Neural progenitor cell (in vitro differentiated cells): ENCODE measurements around the gene PHGDH. TPM values are rescaled to one million over a fixed set of nuclear protein-coding genes. Genes with fewer than 3 reads are reported as not detected.
"Not testable (repeated sequence)": the region's sequence is repeated elsewhere in the genome, so short reads cannot be mapped to it uniquely, and the experiment has no call there.

ENCODE experiments used
- DNase-seq: peaks from one replicate; pipeline ENCODE4 v3.0.0-alpha.2; 2016; ENCODE audit warnings: low spot score
- H2AFZ ChIP-seq: fragments of 200-600 bp; sonication (generic); replicated peaks from 2 replicates; pipeline ENCODE4 v1.6.1; 2016; ENCODE audit warnings: antibody characterized with exemption
- H3F3A ChIP-seq: fragments of 200-600 bp; sonication (generic); 2 replicates; pipeline ENCODE4 v1.6.1; 2016; ENCODE audit warnings: antibody characterized with exemption, low read depth
- H3K27ac ChIP-seq: fragments of 200-600 bp; sonication (generic); 2 replicates; pipeline ENCODE4 v1.5.1; 2016; ENCODE audit warnings: mild to moderate bottlenecking
- H3K27me3 ChIP-seq: fragments of 200-600 bp; sonication (generic); 2 replicates; pipeline ENCODE4 v1.6.1; 2016; ENCODE audit warnings: mild to moderate bottlenecking, moderate library complexity
- H3K36me3 ChIP-seq: fragments of 200-600 bp; sonication (generic); 2 replicates; pipeline ENCODE4 v1.5.1; 2016
- H3K4me1 ChIP-seq: fragments of 200-600 bp; sonication (generic); 2 replicates; pipeline ENCODE4 v1.6.1; 2016; ENCODE audit warnings: mixed run types
- H3K4me2 ChIP-seq: fragments of 200-600 bp; sonication (generic); 2 replicates; pipeline ENCODE4 v1.6.1; 2016
- H3K4me3 ChIP-seq: fragments of 200-600 bp; sonication (generic); 2 replicates; pipeline ENCODE4 v1.5.1; 2016
- H3K79me2 ChIP-seq: fragments of 200-600 bp; sonication (generic); 2 replicates; pipeline ENCODE4 v1.6.1; 2016; ENCODE audit warnings: low read depth
- H3K9ac ChIP-seq: fragments of 200-600 bp; sonication (generic); 2 replicates; pipeline ENCODE4 v1.6.1; 2016
- H3K9me3 ChIP-seq: fragments of 200-600 bp; sonication (generic); 2 replicates; pipeline ENCODE4 v1.5.1; 2016; ENCODE audit warnings: low read depth
- H4K20me1 ChIP-seq: fragments of 200-600 bp; sonication (generic); 2 replicates; pipeline ENCODE4 v1.6.1; 2016; ENCODE audit warnings: low read depth
- H3K27ac Mint-ChIP-seq: 3 replicates; pipeline ENCODE4 v1.8.0; 2021; ENCODE audit warnings: mixed read lengths
- H3K27me3 Mint-ChIP-seq: 2 replicates; pipeline ENCODE4 v1.8.0; 2022; ENCODE audit warnings: low read depth, mild to moderate bottlenecking, inconsistent platforms, moderate library complexity, mixed read lengths; ENCODE audit not compliant: insufficient read depth
- H3K36me3 Mint-ChIP-seq: 3 replicates; pipeline ENCODE4 v1.8.0; 2021; ENCODE audit warnings: mixed read lengths
- H3K4me1 Mint-ChIP-seq: 3 replicates; pipeline ENCODE4 v1.8.0; 2021; ENCODE audit warnings: mixed read lengths
- H3K4me3 Mint-ChIP-seq: 3 replicates; pipeline ENCODE4 v1.8.0; 2021; ENCODE audit warnings: mild to moderate bottlenecking, moderate library complexity, mixed read lengths
- H3K9me3 Mint-ChIP-seq: 3 replicates; pipeline ENCODE4 v1.8.0; 2020; ENCODE audit warnings: mixed read lengths
- CTCF ChIP-seq: fragments of 200-600 bp; sonication (generic); IDR thresholded peaks from 2 replicates; pipeline ENCODE4 v1.5.1; 2017; ENCODE audit warnings: antibody characterized with exemption, mild to moderate bottlenecking
- EZH2 ChIP-seq: fragments of 200-600 bp; sonication (generic); IDR thresholded peaks from 2 replicates; pipeline ENCODE4 v1.6.1; 2017; ENCODE audit warnings: antibody characterized with exemption, mild to moderate bottlenecking, moderate library complexity
- EZH2phosphoT487 ChIP-seq: fragments of 200-600 bp; sonication (generic); IDR thresholded peaks from 2 replicates; pipeline ENCODE4 v1.6.1; 2017; ENCODE audit warnings: antibody characterized with exemption
- total RNA-seq: library from RNA; depleted of rRNA; stranded (reverse); fragments of >200 nt; gene quantifications from 2 replicates; pipeline ENCODE4 v1.2.3, GENCODE V29; 2015; ENCODE audit warnings: low replicate concordance

The PHGDH gene
- total RNA-seq, 1 donor from 2014 or later, result 166 TPM

GRCh38 chr1:119784191-119784781 is 72.6 kb downstream of the PHGDH start:
- Mint-ChIP-seq H3K4me1 (peaks cover 35% of the 10 kb centered on the region), H3K9me3 (peaks cover 2% of the 10 kb centered on the region), H3K36me3 (no peaks in the 10 kb centered on the region), H3K4me3 (no peak overlapping the region), H3K27ac (no peak overlapping the region), H3K27me3 (no peaks in the 10 kb centered on the region)
- Histone ChIP-seq H2AFZ (no peak overlapping the region), H3K79me2 (no peaks in the 10 kb centered on the region), H3K4me3 (no peak overlapping the region), H4K20me1 (no peaks in the 10 kb centered on the region), H3F3A (no peaks in the 10 kb centered on the region), H3K27ac (no peak overlapping the region), H3K9ac (no peak overlapping the region), H3K4me2 (no peak overlapping the region), H3K4me1 (peaks cover 20% of the 10 kb centered on the region), H3K9me3 (no peaks in the 10 kb centered on the region), H3K27me3 (no peaks in the 10 kb centered on the region), H3K36me3 (no peaks in the 10 kb centered on the region)
- DNase-seq, result no peak
- TF ChIP-seq EZH2phosphoT487, result no peak
- TF ChIP-seq CTCF, result no peak
- no peak for TF ChIP-seq EZH2

- not testable (repeated sequence) for H3K27me3 Mint-ChIP-seq, H3K9me3 Mint-ChIP-seq, H3K79me2 ChIP-seq, H3K27ac ChIP-seq, H3K27ac Mint-ChIP-seq, DNase-seq, H4K20me1 ChIP-seq, H3K4me2 ChIP-seq, H3K9me3 ChIP-seq, H3K36me3 Mint-ChIP-seq, H3K4me3 ChIP-seq, H3K27me3 ChIP-seq, H3K36me3 ChIP-seq, H2AFZ ChIP-seq, H3K4me3 Mint-ChIP-seq, H3F3A ChIP-seq, H3K9ac ChIP-seq
- peaks cover 39% of the 10 kb centered on the region for H3K4me1 Mint-ChIP-seq
- peaks cover 21% of the 10 kb centered on the region for H3K4me1 ChIP-seq
These were observed 74.3 kb downstream of the PHGDH start for GRCh38 chr1:119786046-119786445.

- not testable (repeated sequence) for H4K20me1 ChIP-seq, H2AFZ ChIP-seq, H3K4me3 ChIP-seq, H3K9me3 ChIP-seq, H3K36me3 ChIP-seq, H3K4me3 Mint-ChIP-seq, H3K9me3 Mint-ChIP-seq, DNase-seq, H3K9ac ChIP-seq, H3K27ac ChIP-seq, H3K36me3 Mint-ChIP-seq, H3F3A ChIP-seq, H3K4me2 ChIP-seq, H3K27me3 Mint-ChIP-seq, H3K27ac Mint-ChIP-seq, H3K27me3 ChIP-seq, H3K79me2 ChIP-seq
- peaks cover 41% of the 10 kb centered on the region for H3K4me1 Mint-ChIP-seq
- peaks cover 22% of the 10 kb centered on the region for H3K4me1 ChIP-seq
These were observed 74.8 kb downstream of the PHGDH start for GRCh38 chr1:119786473-119787050.

- no peak for DNase-seq
- Mint-ChIP-seq H3K4me1 (peaks cover 34% of the 10 kb centered on the region), H3K27ac (no peak overlapping the region), H3K36me3 (no peaks in the 10 kb centered on the region), H3K27me3 (no peaks in the 10 kb centered on the region), H3K9me3 (peaks cover 2% of the 10 kb centered on the region), H3K4me3 (no peak overlapping the region)
- Histone ChIP-seq H3K4me2 (no peak overlapping the region), H2AFZ (no peak overlapping the region), H3K9me3 (no peaks in the 10 kb centered on the region), H3K4me3 (no peak overlapping the region), H3K9ac (no peak overlapping the region), H3K36me3 (no peaks in the 10 kb centered on the region), H3K79me2 (no peaks in the 10 kb centered on the region), H3K27me3 (no peaks in the 10 kb centered on the region), H3K27ac (no peak overlapping the region), H4K20me1 (no peaks in the 10 kb centered on the region), H3K4me1 (peaks cover 20% of the 10 kb centered on the region), H3F3A (no peaks in the 10 kb centered on the region)
- no peak for TF ChIP-seq CTCF
These were observed 76.0 kb downstream of the PHGDH start for GRCh38 chr1:119787776-119788175.
